Activated gamma-delta T cell treated with anti-CD3 and anti-CD28 coated beads, Interleukin-2, amount 50 U/mL, for 16 hours (primary cell): ENCODE measurements around the gene SLC36A4.
"Not testable (repeated sequence)": the region's sequence is repeated elsewhere in the genome, so short reads cannot be mapped to it uniquely, and the experiment has no call there.

ENCODE experiments used
- DNase-seq: peaks from one replicate; pipeline ENCODE4 v3.0.0-alpha.2; 2020; ENCODE audit warnings: low read depth

The SLC36A4 gene

GRCh38 chr11:93194673-93195291, 3.0 kb downstream of the SLC36A4 start:
- no peak for DNase-seq

GRCh38 chr11:93193731-93194130, 4.1 kb downstream of the SLC36A4 start:
- no peak for DNase-seq

GRCh38 chr11:93192163-93192562, 5.6 kb downstream of the SLC36A4 start:
- no peak for DNase-seq

- DNase-seq: no peak
These were observed 8.3 kb downstream of the SLC36A4 start for GRCh38 chr11:93189462-93189861.

- no peak for DNase-seq
These were observed 9.1 kb downstream of the SLC36A4 start for GRCh38 chr11:93188726-93189125.

GRCh38 chr11:93187290-93187689, 10.5 kb downstream of the SLC36A4 start:
- DNase-seq: no peak

GRCh38 chr11:93177891-93178290, 19.9 kb downstream of the SLC36A4 start:
- not testable (repeated sequence) for DNase-seq

- DNase-seq: no peak
These were observed 27.7 kb downstream of the SLC36A4 start for GRCh38 chr11:93169950-93170561.

- DNase-seq: no peak
These were observed 28.6 kb downstream of the SLC36A4 start for GRCh38 chr11:93169143-93169542.

GRCh38 chr11:93166862-93167261, 30.9 kb downstream of the SLC36A4 start:
- no peak for DNase-seq

GRCh38 chr11:93166194-93166593, 31.6 kb downstream of the SLC36A4 start:
- no peak for DNase-seq

GRCh38 chr11:93160808-93161207, 37.0 kb downstream of the SLC36A4 start:
- no peak for DNase-seq

- DNase-seq: no peak
These were observed 37.6 kb downstream of the SLC36A4 start for GRCh38 chr11:93160156-93160555.

GRCh38 chr11:93159721-93160120, 38.1 kb downstream of the SLC36A4 start:
- no peak for DNase-seq

- no peak for DNase-seq
These were observed 42.1 kb downstream of the SLC36A4 start for GRCh38 chr11:93155738-93156137.

GRCh38 chr11:93145390-93145915, 52.3 kb downstream of the SLC36A4 start:
- DNase-seq: no peak

GRCh38 chr11:93143800-93144199, 54.0 kb downstream of the SLC36A4 start:
- no peak for DNase-seq

- DNase-seq: no peak
These were observed 54.6 kb downstream of the SLC36A4 start for GRCh38 chr11:93143186-93143585.

- DNase-seq: no peak
These were observed 64.2 kb downstream of the SLC36A4 start for GRCh38 chr11:93133488-93134109.

- no peak for DNase-seq
These were observed 65.0 kb downstream of the SLC36A4 start for GRCh38 chr11:93132836-93133235.

GRCh38 chr11:93131709-93132108, 66.1 kb downstream of the SLC36A4 start:
- DNase-seq: no peak

- no peak for DNase-seq
These were observed 69.2 kb downstream of the SLC36A4 start for GRCh38 chr11:93128574-93128973.

GRCh38 chr11:93123351-93123898, 74.4 kb downstream of the SLC36A4 start:
- no peak for DNase-seq
